Gastroesophageal sphincter (tissue), 4 donors: ENCODE results near the gene FTCD. TPM values are rescaled to one million over a fixed set of nuclear protein-coding genes. Genes with fewer than 3 reads are reported as not detected.

ENCODE experiments used
- ATAC-seq: fragments of 150-250 bp; one replicate; pipeline ENCODE4 v1.9.1; 2016; ENCODE audit warnings: mild to moderate bottlenecking, moderate library complexity
- H3K27ac ChIP-seq, 4 donors: fragments of 200-600 bp; sonication (generic) in 3 of 4; 1 replicate in 3 of 4; 2 replicates in 1 of 4; pipeline ENCODE4 v1.5.1; 2016 to 2019
- H3K27me3 ChIP-seq: fragments of 200-600 bp; sonication (generic); one replicate; pipeline ENCODE4 v1.5.1; 2019
- H3K36me3 ChIP-seq, 2 donors: fragments of 200-600 bp; sonication (generic); one replicate each; pipeline ENCODE4 v1.5.1; 2019; ENCODE audit warnings: control low read depth in 1 of 2
- H3K4me1 ChIP-seq, 3 donors: fragments of 200-600 bp; sonication (generic); 1 replicate in 2 of 3; 2 replicates in 1 of 3; pipeline ENCODE4 v1.5.1; 2016 to 2019; ENCODE audit warnings: control low read depth in 2 of 3
- H3K4me3 ChIP-seq, 2 donors: fragments of 200-600 bp; sonication (generic); one replicate each; pipeline ENCODE4 v1.5.1; 2019; ENCODE audit warnings: mild to moderate bottlenecking in 1 of 2, moderate library complexity in 1 of 2
- H3K9me3 ChIP-seq, 3 donors: fragments of 200-600 bp; sonication (generic); one replicate each; pipeline ENCODE4 v1.5.1; 2017 to 2019; ENCODE audit warnings: control low read depth in 2 of 3
- CTCF ChIP-seq, 4 experiments: fragments of 200-600 bp in 2 of 4; fragments of 450-650 bp in 2 of 4; sonication (generic) in 1 of 4; IDR thresholded peaks; one replicate each; pipeline ENCODE4 v1.5.1; 2017 to 2019; ENCODE audit warnings: antibody characterized with exemption in 4 of 4, mild to moderate bottlenecking in 2 of 4, moderate library complexity in 2 of 4
- EP300 ChIP-seq: sonication (generic); formaldehyde crosslinking; IDR thresholded peaks from one replicate; pipeline ENCODE4 v1.6.1; 2017; ENCODE audit warnings: antibody characterized with exemption, mild to moderate bottlenecking
- POLR2A ChIP-seq, 2 donors: fragments of 450-650 bp; IDR thresholded peaks; one replicate each; pipeline ENCODE4 v1.6.1; 2017; ENCODE audit warnings: antibody characterized with exemption in 2 of 2, mild to moderate bottlenecking in 2 of 2, moderate library complexity in 1 of 2
- POLR2AphosphoS5 ChIP-seq: sonication (generic); formaldehyde crosslinking; IDR thresholded peaks from one replicate; pipeline ENCODE4 v1.6.1; 2017; ENCODE audit warnings: antibody characterized with exemption
- WGBS, 2 donors: methylation state at CpG; one replicate each; pipeline ENCODE4 v1.1.5; 2018; ENCODE audit warnings: low coverage in 1 of 2; 5-methylcytosine and 5-hydroxymethylcytosine counted together
- total RNA-seq, 4 donors: library from RNA; depleted of rRNA; stranded (reverse); fragments of >200 nt; gene quantifications; one replicate each; pipeline ENCODE4 v1.1.0, GENCODE V29; 2016

The FTCD gene
- total RNA-seq, 4 donors from 2014 or later = 0.31 to 1.5 TPM; not detected in 2

GRCh38 chr21:46119144-46119636, 36.2 kb downstream of the FTCD start:
- WGBS, 2 donors = 100% methylated on average over 4 of the region's 12 CpGs; no CpG with 5 or more reads in 1 of the 2 donors
- TF ChIP-seq CTCF (IDR thresholded peaks at IDR 0.05) = no peak
- no peak for TF ChIP-seq POLR2AphosphoS5
- no peak for TF ChIP-seq EP300
- TF ChIP-seq POLR2A (IDR thresholded peaks at IDR 0.05) = no peak
- Histone ChIP-seq H3K36me3 (peaks cover 0 to 100% of the 10 kb centered on the region in 2 donors), H3K27ac (peak overlapping the region in 3 of 4 donors; percentile 32 to 63 (median 58)), H3K4me3 (no peak overlapping the region), H3K27me3 (no peaks in the 10 kb centered on the region), H3K4me1 (no peaks in the 10 kb centered on the region), H3K9me3 (peaks cover 0 to 7% (median 0%) of the 10 kb centered on the region in 3 donors)
- no peak for ATAC-seq

GRCh38 chr21:46118316-46119143, 36.8 kb downstream of the FTCD start:
- 80% methylated on average over 3 of the region's 27 CpGs; no CpG with 5 or more reads in 1 of the 2 donors for WGBS, 2 donors
- ATAC-seq = no peak
- Histone ChIP-seq H3K4me1 (no peaks in the 10 kb centered on the region), H3K27ac (peak overlapping the region in 3 of 4 donors; percentile 47 to 63 (median 58)), H3K36me3 (peaks cover 0 to 100% of the 10 kb centered on the region in 2 donors), H3K27me3 (no peaks in the 10 kb centered on the region), H3K9me3 (peaks cover 0 to 7% (median 0%) of the 10 kb centered on the region in 3 donors), H3K4me3 (no peak overlapping the region)
- TF ChIP-seq POLR2AphosphoS5 (no peak), EP300 (no peak), CTCF (IDR thresholded peaks at IDR 0.05) (no peak), POLR2A (IDR thresholded peaks at IDR 0.05) (no peak)

- peaks cover 0 to 100% of the 10 kb centered on the region in 2 donors for H3K36me3 ChIP-seq
- no peak for ATAC-seq
- peak overlapping the region in 3 of 4 donors; percentile 47 to 63 (median 58) for H3K27ac ChIP-seq
- H3K4me1 ChIP-seq = peaks cover 0 to 4% (median 0%) of the 10 kb centered on the region in 3 donors
- H3K27me3 ChIP-seq = no peaks in the 10 kb centered on the region
- peaks cover 0 to 7% (median 0%) of the 10 kb centered on the region in 3 donors for H3K9me3 ChIP-seq
- TF ChIP-seq POLR2AphosphoS5 (no peak), EP300 (no peak), POLR2A (IDR thresholded peaks at IDR 0.05) (no peak), CTCF (IDR thresholded peaks at IDR 0.05) (no peak)
- H3K4me3 ChIP-seq = no peak overlapping the region
- 85% methylated on average over 4 of the region's 29 CpGs; no CpG with 5 or more reads in 1 of the 2 donors for WGBS, 2 donors
Measured at GRCh38 chr21:46117586-46118315, 37.6 kb downstream of the FTCD start.

GRCh38 chr21:46116776-46117585, 38.4 kb downstream of the FTCD start:
- Histone ChIP-seq H3K27me3 (no peaks in the 10 kb centered on the region), H3K27ac (peak overlapping the region in 3 of 4 donors; percentile 54 to 63 (median 58)), H3K4me3 (no peak overlapping the region), H3K36me3 (peaks cover 0 to 100% of the 10 kb centered on the region in 2 donors), H3K9me3 (peaks cover 0 to 7% (median 0%) of the 10 kb centered on the region in 3 donors), H3K4me1 (peaks cover 0 to 10% (median 0%) of the 10 kb centered on the region in 3 donors)
- ATAC-seq = no peak
- 67% methylated on average over 3 of the region's 24 CpGs; no CpG with 5 or more reads in 1 of the 2 donors for WGBS, 2 donors
- no peak for TF ChIP-seq EP300
- TF ChIP-seq POLR2AphosphoS5 = no peak
- TF ChIP-seq POLR2A (IDR thresholded peaks at IDR 0.05) = no peak
- TF ChIP-seq CTCF (IDR thresholded peaks at IDR 0.05) = no peak
